ENCODE data around the gene PCDHB1.
A peak's percentile ranks its signal among the peaks of the same experiment; 100 is the strongest.
"Not testable (repeated sequence)": the region's sequence is repeated elsewhere in the genome, so short reads cannot be mapped to it uniquely, and the experiment has no call there.

The PCDHB1 gene

DNA sequence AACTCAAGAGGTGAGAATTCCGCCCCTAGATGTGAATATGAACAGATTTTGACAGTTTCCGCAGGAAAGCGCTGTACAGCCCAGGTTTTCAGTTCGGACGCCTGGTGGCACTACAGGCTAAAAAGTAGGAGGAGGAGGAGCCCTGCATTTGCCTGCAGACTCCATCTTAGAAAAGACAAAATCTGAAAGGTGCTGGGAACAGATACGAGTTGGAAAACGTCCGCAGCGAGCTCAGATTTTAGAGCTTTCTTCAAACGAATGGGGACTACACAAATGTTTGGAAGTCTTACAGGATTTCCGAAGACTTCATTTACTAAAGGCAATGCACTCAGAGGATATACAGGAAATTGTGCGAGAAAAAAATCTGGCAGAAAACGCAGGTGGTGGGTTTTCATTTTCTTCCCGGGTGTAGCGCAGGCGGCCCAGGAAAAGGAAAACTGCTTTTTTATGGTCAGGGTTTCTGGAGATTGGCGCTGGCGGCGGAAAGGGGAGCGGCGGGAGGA lies 33.4 kb downstream of the PCDHB1 start:
- DNase-seq (ENCODE audit: low spot score), result peak; percentile 39

DNA sequence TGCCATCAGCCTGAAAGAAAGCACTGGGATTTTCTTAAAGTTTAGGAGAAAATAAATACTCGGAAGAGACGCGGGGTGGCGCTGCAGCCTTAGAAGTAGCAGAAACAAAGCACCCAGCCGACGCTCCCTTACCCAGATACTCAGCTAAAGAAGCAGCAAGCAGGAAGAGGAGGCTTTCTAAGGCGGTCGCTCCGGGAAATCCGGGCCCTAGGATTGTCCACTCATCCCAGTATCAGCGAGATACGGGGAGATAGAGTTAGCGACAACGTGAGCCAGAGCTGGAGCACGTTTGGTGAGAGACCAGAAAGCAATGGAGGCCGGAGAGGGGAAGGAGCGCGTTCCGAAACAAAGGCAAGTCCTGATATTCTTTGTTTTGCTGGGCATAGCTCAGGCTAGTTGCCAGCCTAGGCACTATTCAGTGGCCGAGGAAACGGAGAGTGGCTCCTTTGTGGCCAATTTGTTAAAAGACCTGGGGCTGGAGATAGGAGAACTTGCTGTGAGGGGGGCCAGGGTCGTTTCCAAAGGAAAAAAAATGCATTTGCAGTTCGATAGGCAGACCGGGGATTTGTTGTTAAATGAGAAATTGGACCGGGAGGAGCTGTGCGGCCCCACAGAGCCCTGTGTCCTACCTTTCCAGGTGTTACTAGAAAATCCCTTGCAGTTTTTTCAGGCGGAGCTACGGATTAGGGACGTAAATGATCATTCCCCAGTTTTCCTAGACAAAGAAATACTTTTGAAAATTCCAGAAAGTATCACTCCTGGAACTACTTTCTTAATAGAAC lies 43.5 kb downstream of the PCDHB1 start, which contains the start of gene PCDHB2:
Gene PCDHB2, plus strand, starts transcription at position 135 of the 782 bp plus-strand sequence. Its CDS starts 176 bp downstream, at position 311.
- no peak for DNase-seq (ENCODE audit: low spot score)

DNA sequence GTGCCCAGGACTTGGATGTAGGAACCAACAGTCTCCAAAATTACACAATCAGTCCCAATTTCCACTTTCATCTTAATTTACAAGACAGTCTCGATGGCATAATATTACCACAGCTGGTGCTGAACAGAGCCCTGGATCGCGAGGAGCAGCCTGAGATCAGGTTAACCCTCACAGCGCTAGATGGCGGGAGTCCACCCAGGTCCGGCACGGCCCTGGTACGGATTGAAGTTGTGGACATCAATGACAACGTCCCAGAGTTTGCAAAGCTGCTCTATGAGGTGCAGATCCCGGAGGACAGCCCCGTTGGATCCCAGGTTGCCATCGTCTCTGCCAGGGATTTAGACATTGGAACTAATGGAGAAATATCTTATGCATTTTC lies 44.1 kb downstream of the PCDHB1 start:
- no peak for DNase-seq (ENCODE audit: low spot score)

DNA sequence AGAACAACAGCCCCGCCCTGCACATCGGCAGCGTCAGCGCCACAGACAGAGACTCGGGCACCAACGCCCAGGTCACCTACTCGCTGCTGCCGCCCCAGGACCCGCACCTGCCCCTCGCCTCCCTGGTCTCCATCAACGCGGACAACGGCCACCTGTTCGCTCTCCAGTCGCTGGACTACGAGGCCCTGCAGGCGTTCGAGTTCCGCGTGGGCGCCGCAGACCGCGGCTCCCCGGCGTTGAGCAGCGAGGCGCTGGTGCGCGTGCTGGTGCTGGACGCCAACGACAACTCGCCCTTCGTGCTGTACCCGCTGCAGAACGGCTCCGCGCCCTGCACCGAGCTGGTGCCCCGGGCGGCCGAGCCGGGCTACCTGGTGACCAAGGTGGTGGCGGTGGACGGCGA lies 45.0 kb downstream of the PCDHB1 start:
- not testable (repeated sequence) for DNase-seq (ENCODE audit: low spot score)

DNA sequence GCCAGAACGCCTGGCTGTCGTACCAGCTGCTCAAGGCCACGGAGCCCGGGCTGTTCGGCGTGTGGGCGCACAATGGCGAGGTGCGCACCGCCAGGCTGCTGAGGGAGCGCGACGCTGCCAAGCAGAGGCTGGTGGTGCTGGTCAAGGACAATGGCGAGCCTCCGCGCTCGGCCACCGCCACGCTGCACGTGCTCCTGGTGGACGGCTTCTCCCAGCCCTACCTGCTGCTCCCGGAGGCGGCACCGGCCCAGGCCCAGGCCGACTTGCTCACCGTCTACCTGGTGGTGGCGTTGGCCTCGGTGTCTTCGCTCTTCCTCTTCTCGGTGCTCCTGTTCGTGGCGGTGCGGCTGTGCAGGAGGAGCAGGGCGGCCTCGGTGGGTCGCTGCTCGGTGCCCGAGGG lies 45.4 kb downstream of the PCDHB1 start:
- DNase-seq (ENCODE audit: low spot score), result not testable (repeated sequence)

DNA sequence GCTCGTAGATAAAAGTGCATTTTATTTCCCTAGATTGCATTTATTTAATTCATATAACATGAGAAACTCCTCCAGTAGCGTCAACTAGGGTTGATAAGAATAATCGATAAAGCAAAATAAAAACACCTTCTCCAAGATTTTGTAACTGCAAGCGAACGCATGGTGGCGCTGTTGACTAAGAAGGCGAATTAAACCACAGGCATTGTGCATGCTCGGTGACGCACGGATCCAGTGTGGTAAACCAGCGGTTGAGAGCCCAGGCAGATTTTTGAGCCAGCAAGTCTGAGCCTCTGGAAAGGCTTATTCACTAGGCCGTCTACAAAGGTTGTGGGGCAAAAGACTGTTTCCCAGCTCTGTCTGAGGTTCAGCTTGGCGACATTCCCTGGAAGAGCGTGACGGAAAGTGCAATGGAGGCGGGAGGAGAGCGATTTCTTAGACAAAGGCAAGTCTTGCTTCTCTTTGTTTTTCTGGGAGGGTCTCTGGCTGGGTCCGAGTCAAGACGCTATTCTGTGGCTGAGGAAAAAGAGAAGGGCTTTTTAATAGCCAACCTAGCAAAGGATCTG lies 49.1 kb downstream of the PCDHB1 start, which contains the start of gene PCDHB3:
Gene PCDHB3, plus strand, starts transcription at position 231 of the 563 bp plus-strand sequence. Its CDS starts 177 bp downstream, at position 408.
- no peak for DNase-seq (ENCODE audit: low spot score)

DNA sequence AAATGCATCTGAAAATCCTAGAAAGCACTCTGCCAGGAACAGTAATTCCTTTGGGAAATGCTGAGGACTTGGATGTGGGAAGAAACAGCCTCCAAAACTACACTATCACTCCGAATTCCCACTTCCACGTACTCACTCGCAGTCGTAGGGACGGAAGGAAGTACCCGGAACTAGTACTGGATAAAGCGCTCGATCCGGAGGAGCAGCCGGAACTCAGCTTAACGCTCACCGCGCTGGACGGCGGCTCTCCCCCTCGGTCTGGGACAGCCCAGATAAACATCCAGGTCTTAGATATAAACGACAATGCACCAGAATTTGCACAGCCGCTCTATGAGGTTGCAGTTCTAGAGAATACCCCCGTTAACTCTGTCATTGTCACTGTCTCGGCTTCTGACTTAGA lies 49.9 kb downstream of the PCDHB1 start:
- DNase-seq (ENCODE audit: low spot score), result no peak

DNA sequence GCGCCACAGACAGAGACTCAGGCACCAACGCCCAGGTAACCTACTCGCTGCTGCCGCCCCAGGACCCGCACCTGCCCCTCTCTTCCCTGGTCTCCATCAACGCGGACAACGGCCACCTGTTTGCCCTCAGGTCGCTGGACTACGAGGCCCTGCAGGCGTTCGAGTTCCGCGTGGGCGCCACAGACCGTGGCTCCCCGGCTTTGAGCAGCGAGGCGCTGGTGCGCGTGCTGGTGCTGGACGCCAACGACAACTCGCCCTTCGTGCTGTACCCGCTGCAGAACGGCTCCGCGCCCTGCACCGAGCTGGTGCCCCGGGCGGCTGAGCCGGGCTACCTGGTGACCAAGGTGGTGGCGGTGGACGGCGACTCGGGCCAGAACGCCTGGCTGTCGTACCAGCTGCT lies 50.9 kb downstream of the PCDHB1 start:
- DNase-seq (ENCODE audit: low spot score), result not testable (repeated sequence)

DNA sequence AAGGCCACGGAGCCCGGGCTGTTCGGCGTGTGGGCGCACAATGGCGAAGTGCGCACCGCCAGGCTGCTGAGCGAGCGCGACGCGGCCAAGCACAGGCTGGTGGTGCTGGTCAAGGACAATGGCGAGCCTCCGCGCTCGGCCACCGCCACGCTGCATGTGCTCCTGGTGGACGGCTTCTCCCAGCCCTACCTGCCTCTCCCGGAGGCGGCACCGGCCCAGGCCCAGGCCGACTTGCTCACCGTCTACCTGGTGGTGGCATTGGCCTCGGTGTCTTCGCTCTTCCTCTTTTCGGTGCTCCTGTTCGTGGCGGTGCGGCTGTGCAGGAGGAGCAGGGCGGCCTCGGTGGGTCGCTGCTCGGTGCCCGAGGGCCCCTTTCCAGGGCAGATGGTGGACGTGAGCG lies 51.3 kb downstream of the PCDHB1 start:
- DNase-seq (ENCODE audit: low spot score), result not testable (repeated sequence)

DNA sequence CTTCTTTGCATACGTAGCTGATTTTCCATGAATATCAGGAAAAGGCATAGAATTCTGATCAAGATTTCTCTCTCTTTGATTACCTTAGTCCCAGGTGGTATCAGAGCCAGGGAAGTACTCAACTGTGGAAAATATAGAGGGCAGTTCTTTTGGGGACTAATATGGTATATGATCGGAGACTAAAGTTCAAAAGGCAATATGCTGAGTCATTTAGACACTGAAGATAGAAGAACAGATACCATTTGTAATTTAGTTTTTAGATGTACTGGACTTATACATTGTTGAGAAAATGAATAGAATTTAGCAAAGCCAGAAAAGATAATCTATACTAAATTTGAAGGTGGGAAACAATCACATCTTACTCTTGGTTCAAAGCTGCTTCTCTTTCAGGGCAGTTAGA lies 54.2 kb downstream of the PCDHB1 start:
- DNase-seq (ENCODE audit: low spot score), result no peak
